GM19467 (cell line): ENCODE data around the gene TLR7.

Experiments
- ATAC-seq: cut with Tn5 transposase; IDR thresholded peaks from one replicate; pipeline ENCODE4 v1.9.1; 2021; ENCODE audit warnings: mild to moderate bottlenecking, moderate library complexity; ENCODE audit not compliant: unreplicated experiment

Gene TLR7

GRCh38 chrX:12890467-12890866 is 23.6 kb downstream of the TLR7 start:
- ATAC-seq, result peak; percentile 55

- ATAC-seq, result no peak
Measured at GRCh38 chrX:12891171-12891570, 24.3 kb downstream of the TLR7 start.

GRCh38 chrX:12891915-12892506 is 25.1 kb downstream of the TLR7 start:
- ATAC-seq, result peak; percentile 50

GRCh38 chrX:12892716-12893115 is 25.8 kb downstream of the TLR7 start:
- no peak for ATAC-seq

- no peak for ATAC-seq
Measured at GRCh38 chrX:12894074-12895030, 27.5 kb downstream of the TLR7 start.

- no peak for ATAC-seq
Measured at GRCh38 chrX:12895866-12896265, 29.0 kb downstream of the TLR7 start.

GRCh38 chrX:12896935-12897334 is 30.1 kb downstream of the TLR7 start:
- ATAC-seq, result no peak

- ATAC-seq, result no peak
Measured at GRCh38 chrX:12898073-12898472, 31.2 kb downstream of the TLR7 start.

- no peak for ATAC-seq
Measured at GRCh38 chrX:12899506-12899905, 32.6 kb downstream of the TLR7 start.

- no peak for ATAC-seq
Measured at GRCh38 chrX:12901486-12901885, 34.6 kb downstream of the TLR7 start.

GRCh38 chrX:12903646-12904045 is 36.8 kb downstream of the TLR7 start:
- ATAC-seq, result no peak

GRCh38 chrX:12906046-12906761 is 39.3 kb downstream of the TLR7 start, which contains the start of gene TLR8:
Gene TLR8 (plus strand): TSS chrX:12906620. CDS start chrX:12906707, 87 bp downstream.
- no peak for ATAC-seq

GRCh38 chrX:12910423-12911121 is 43.7 kb downstream of the TLR7 start:
- no peak for ATAC-seq

GRCh38 chrX:12911122-12911470 is 44.2 kb downstream of the TLR7 start:
- no peak for ATAC-seq

GRCh38 chrX:12912791-12913482 is 46.1 kb downstream of the TLR7 start:
- no peak for ATAC-seq

- ATAC-seq, result no peak
Measured at GRCh38 chrX:12917753-12918152, 50.9 kb downstream of the TLR7 start.

GRCh38 chrX:12919051-12919450 is 52.2 kb downstream of the TLR7 start:
- ATAC-seq, result no peak

- no peak for ATAC-seq
Measured at GRCh38 chrX:12919620-12920019, 52.7 kb downstream of the TLR7 start.

- ATAC-seq, result no peak
Measured at GRCh38 chrX:12920990-12921389, 54.1 kb downstream of the TLR7 start.

- no peak for ATAC-seq
Measured at GRCh38 chrX:12921886-12922598, 55.2 kb downstream of the TLR7 start.
